IPS-NIHi7 (cell line): ENCODE measurements around the gene HSH2D.
"Not testable (repeated sequence)": the region's sequence is repeated elsewhere in the genome, so short reads cannot be mapped to it uniquely, and the experiment has no call there.

Experiments
- DNase-seq: peaks from one replicate; pipeline ENCODE4 v3.0.0; 2012; ENCODE audit warnings: mixed read lengths; ENCODE audit errors: extremely low spot score

The HSH2D gene

GRCh38 chr19:16119075-16119857, 24.2 kb upstream of the HSH2D start:
- not testable (repeated sequence) for DNase-seq

DNA sequence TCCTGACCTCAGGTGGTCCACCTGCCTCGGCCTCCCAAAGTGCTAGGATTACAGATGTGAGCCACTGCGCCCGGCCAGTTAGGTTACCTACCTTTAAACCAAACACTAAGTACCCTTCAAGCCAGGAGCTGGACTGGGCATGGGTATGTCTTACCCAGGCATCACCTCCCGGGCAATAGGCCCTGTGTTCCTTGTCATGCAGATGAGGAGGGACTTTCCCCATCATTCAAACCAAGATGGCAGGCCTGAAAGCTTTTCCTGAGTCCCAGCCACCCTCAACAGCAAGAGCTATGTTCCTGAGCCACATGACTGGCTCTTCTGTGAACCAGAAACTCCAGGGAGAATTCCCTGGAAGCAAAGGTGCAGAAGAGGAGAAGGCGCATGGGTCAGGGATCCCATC, 22.3 kb upstream of the HSH2D start:
- DNase-seq = no peak

DNA sequence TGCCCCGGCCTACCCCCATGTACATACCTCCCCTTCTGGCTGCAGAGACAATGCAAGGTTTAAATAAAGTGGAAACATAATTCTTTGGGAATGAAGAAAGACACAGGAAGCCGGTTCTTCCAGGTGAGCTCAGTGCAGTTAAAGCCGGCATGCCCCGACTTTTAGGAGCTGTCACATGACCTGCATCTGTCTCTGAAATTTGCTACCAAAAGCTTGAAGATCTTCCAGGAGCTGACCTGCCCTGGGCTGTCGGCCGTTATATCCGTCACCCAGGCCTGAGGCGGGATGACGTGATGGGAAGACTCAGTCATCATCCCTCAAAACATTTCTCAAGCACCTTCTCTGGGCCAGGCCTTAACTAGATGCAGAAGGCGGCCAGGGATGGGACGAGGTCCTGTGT, 21.5 kb upstream of the HSH2D start:
- no peak for DNase-seq

DNA sequence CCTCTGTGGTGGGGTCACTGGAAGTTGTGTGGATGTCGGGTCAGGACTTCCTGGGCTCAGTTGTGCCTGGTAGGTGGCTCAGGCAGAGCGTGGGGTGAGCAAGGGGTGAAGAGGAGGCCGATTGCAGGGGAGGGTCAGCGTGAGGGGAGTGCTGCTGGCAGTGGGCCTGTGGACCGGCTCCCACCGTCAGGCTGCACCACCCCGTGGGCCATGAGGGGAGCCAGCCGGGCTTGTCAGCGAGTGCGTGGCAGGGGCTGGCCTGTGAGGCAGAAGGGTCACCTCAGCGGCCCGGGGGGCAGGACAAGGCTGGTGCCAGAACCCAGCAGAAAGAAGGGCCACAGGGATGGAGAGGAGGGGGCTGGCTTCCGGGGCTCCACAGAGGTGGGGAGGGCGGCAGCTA, 18.5 kb upstream of the HSH2D start:
- DNase-seq = no peak

DNA sequence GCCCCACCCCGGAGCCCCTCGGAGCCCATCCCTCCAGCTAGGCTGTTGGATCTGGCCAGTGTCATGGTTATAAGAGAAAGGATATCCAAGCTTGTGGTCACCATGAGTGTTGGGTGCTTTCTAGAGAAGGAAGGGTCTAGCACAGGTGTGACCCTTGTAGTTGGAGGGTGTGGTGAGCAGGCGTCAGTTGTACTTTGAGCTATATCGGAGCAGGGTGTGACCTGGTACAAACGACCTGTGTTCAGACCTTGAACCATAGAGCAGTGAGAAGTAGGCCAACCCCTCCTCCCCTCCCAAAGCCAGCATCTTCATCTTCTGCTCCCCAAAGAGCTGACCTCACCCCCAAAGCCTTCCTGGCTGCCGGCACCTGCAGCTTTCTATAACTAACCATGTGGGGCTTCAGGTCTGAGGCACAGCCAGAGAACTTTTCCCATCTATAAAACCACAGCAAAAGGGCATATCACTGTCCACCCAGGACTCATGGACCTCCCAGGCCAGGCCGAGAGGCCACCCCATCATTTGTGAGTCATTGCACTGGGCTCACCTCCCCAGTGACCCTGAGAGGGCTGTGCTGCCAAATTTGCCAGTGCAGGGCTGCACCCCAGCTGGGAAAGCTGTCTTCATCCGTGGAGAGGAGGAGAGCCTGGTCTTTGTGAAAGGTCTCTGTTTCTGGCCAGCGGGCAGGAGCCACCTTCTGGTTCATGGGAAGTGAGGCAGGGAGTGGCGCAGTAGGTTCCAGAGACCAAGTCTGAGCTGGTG, 17.6 kb upstream of the HSH2D start:
- DNase-seq = no peak

DNA sequence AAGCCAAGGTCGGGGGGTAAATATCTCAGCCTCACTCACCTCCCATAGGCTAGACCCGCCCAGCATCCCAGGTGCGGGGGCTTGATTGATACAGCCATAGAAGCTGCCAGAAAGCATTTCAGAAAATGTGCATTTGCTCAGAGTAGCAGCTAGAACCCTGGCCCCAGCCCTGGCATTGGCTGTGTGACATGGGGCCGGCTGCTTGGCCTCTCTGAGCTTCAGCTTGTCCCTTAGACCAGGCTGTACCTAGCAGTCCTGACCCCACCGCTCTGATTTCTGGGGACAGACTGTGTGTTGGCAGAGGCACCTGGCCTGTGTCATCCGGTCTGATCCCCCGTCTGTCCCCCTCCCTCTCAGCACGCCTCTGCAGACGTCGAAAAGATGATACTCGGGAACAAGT, 16.4 kb upstream of the HSH2D start:
- DNase-seq = no peak

- DNase-seq = no peak
Observed at GRCh38 chr19:16127776-16128371, 15.6 kb upstream of the HSH2D start.

GRCh38 chr19:16131648-16132047, 11.8 kb upstream of the HSH2D start:
- no peak for DNase-seq

- DNase-seq = no peak
Observed at GRCh38 chr19:16133818-16134217, 9.7 kb upstream of the HSH2D start.

- DNase-seq = no peak
Observed at GRCh38 chr19:16134510-16134909, 9.0 kb upstream of the HSH2D start.

DNA sequence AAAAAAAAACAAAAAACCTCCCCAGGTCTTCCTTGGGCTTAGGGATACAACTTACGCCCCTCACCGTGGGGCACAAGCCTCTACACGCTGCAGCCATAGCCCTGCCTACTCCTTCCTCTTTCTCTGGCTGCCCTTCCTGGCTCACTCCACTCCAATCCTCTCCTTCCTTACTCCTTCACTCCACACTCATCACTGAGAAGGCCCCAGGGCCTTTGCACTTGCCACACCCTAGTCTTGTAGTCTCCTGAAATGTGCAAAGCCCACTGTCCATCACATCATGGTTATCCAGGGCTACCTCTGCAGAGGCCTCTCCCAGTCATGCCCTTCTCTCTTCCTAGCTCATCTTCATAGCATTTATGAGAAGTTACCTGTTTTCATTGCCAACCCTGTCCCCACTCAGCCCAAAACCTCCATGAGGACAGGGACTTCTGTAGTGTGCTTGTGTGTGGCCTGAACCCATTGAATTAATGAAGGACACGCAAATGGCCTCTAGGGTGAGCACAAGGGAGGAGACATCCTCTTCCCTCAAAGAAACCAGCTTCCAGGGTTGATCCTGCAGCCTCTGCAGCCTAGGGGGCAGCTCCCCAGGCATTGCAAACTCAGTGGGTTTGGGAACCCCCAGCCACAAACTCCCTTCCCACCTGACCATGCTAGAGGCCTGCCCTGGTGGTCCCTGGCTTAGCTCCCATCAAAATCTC, 7.9 kb upstream of the HSH2D start:
- no peak for DNase-seq

- DNase-seq = no peak
Observed at GRCh38 chr19:16136185-16136999, 7.1 kb upstream of the HSH2D start.

GRCh38 chr19:16139752-16140151, 3.7 kb upstream of the HSH2D start:
- no peak for DNase-seq

DNA sequence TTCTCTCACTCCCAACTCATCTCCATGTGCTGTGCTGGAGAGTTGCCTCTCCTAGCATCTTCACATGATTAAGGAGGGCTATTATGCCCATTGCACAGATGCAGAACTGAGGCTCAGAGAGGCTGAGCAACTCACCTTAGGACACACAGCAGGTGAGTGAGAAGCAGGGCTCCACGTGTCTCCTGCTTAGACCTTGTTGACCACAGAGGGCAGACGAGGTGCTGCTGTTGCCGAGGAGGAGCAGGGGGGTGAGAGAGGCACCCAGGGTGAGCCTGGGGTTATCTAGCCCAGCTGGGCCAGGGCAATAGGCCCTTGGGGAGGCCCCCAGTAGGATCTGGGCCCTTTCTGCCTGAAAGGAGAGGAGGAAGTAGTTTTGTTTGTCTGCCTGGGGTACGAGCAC, 2.4 kb upstream of the HSH2D start:
- DNase-seq = no peak

DNA sequence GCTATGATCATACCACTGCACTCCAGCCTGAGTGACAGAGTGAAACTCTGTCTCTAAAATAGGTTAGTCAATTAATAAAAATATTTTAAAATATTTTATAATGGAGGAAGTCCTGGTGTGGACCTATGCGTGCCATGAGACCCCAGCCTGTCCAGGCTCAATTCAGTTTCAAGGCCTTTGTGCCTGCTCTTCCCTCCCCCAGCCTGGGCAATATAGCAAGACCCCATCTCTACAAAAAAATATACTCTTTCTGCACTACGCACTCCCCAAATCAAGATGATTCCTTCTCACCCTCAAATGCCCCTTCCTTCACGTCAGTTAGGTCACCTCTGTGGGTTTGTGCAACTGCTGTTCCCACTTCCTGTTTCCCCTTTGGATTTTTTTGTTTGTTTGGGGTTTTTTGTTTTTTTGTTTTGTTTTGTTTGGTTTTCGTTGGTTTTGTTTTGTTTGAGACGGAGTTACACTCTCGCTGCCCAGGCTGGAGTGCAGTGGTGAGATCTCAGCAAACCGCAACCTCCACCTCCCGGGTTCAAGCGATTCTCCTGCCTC, 1.4 kb upstream of the HSH2D start:
- no peak for DNase-seq

GRCh38 chr19:16144216-16144581, 714 bp downstream of the HSH2D start:
- no peak for DNase-seq

GRCh38 chr19:16146112-16146511, 2.6 kb downstream of the HSH2D start:
- no peak for DNase-seq

DNA sequence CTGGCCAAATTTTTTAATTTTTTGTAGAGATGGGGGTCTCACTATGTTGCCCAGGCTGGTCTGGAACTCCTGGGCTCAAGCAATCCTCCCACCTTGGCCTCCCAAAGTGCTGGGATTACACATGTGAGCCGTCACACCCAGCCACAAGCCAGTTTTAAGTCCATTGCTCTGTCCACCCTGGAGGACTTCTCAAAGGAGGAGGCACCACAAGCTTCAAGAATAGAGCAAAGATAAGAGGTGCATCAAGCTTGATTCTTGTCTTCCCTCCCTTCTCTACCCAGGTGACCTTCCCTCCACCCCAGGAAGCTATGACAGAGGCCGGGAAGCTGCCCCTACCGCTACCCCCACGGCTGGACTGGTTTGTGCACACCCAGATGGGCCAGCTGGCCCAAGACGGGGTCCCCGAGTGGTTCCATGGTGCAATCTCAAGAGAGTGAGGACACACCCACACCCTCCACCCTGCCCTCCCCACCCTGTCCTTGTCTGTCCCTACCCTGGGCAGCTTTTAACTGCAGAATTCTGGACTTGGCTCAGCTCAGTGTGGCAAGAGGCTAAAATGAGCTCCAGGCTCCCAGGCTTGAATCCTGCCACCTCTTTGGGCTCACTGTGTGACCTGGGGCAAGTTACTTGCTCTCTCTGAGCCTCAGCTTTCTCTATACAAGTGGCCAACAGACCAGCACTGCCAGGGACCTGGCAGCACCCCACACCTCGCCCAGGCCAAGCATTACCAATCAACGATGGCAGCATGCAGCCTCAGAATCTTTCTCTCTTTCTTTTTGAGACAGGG, 5.2 kb downstream of the HSH2D start:
- DNase-seq = no peak

- no peak for DNase-seq
Observed at GRCh38 chr19:16153582-16154336, 10.3 kb downstream of the HSH2D start.

DNA sequence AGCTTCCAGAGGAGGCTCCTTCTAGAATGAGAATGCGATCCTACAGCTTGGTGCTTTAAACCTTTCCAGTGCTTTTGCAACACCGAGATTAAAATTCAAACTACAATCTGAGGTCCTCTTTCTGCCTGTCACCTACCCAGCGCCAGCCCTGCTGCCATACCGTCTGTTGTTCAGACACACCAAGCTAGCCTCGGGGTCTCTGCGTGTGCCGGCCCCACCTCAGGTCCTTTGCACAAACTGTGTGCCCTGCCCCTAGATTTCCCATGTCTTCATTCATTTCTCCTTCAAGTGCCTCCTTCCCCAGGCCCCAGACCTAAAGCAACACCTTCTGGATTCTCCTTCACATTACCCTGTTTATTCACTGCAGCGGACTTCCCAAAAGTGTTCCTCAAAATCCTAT, 11.1 kb downstream of the HSH2D start:
- DNase-seq = no peak
